ENCODE results near the gene ZBTB24.
A peak's percentile ranks its signal among the peaks of the same experiment; 100 is the strongest.

The ZBTB24 gene

GRCh38 chr6:109457562-109457996 is 25.4 kb downstream of the ZBTB24 start:
- no peak overlapping the region for H3K4me3 ChIP-seq (replicated peaks in 1 of 2; ENCODE audit: low read depth in 2 of 2, low read length in 2 of 2)
- no peak for TF ChIP-seq CTCF (IDR thresholded peaks at IDR 0.05; ENCODE audit: low read depth, low read length)
- no peak for DNase-seq (ENCODE audit: low read depth in 2 of 2)

- H3K4me3 ChIP-seq (replicated peaks in 1 of 2; ENCODE audit: low read depth in 2 of 2, low read length in 2 of 2) = peak overlapping the region; percentile 89 to 91
- TF ChIP-seq CTCF (IDR thresholded peaks at IDR 0.05; ENCODE audit: low read depth, low read length) = no peak
- peak; percentile 69 to 79 for DNase-seq (ENCODE audit: low read depth in 2 of 2)
Measured at GRCh38 chr6:109456710-109457561, 26.1 kb downstream of the ZBTB24 start.

GRCh38 chr6:109456111-109456583 is 26.9 kb downstream of the ZBTB24 start:
- DNase-seq (ENCODE audit: low read depth in 2 of 2) = no peak
- TF ChIP-seq CTCF (IDR thresholded peaks at IDR 0.05; ENCODE audit: low read depth, low read length) = no peak
- peak overlapping the region; percentile 89 to 91 for H3K4me3 ChIP-seq (replicated peaks in 1 of 2; ENCODE audit: low read depth in 2 of 2, low read length in 2 of 2)

GRCh38 chr6:109455437-109456110 is 27.4 kb downstream of the ZBTB24 start, which contains the start of gene MICAL1:
Gene MICAL1 (minus strand): TSS chr6:109455772. CDS start chr6:109454196, 1,576 bp downstream.
- peak; percentile 36 for TF ChIP-seq CTCF (IDR thresholded peaks at IDR 0.05; ENCODE audit: low read depth, low read length)
- peak within 1 kb of the TSS; percentile 89 to 91 for H3K4me3 ChIP-seq (replicated peaks in 1 of 2; ENCODE audit: low read depth in 2 of 2, low read length in 2 of 2)
- DNase-seq (ENCODE audit: low read depth in 2 of 2) = peak; percentile 58 to 62

GRCh38 chr6:109454496-109455436 is 28.3 kb downstream of the ZBTB24 start:
- no peak for TF ChIP-seq CTCF (IDR thresholded peaks at IDR 0.05; ENCODE audit: low read depth, low read length)
- H3K4me3 ChIP-seq (replicated peaks in 1 of 2; ENCODE audit: low read depth in 2 of 2, low read length in 2 of 2) = peak overlapping the region; percentile 89 to 91
- DNase-seq (ENCODE audit: low read depth in 2 of 2) = peak in 1 of 2 donors; percentile 35
